Central memory CD8-positive, alpha-beta T cell (primary cell): ENCODE data around the gene CA14.
A peak's percentile ranks its signal among the peaks of the same experiment; 100 is the strongest.
"Not testable (repeated sequence)": the region's sequence is repeated elsewhere in the genome, so short reads cannot be mapped to it uniquely, and the experiment has no call there.

Source experiments
- ATAC-seq: fragments of 150-1000 bp; cut with Tn5 transposase; replicated peaks from 2 replicates; pipeline ENCODE4 v1.10.0; 2022; ENCODE audit warnings: mild to moderate bottlenecking, moderate FRiP score, moderate number of reproducible peaks; ENCODE audit not compliant: poor library complexity, severe bottlenecking; ENCODE audit errors: extremely low read depth
- DNase-seq, 2 donors: peaks; one replicate each; pipeline ENCODE4 v3.0.0; 2021; ENCODE audit warnings: low spot score in 2 of 2
- H3K27ac Mint-ChIP-seq: one replicate; pipeline ENCODE4 v1.8.0; 2022; ENCODE audit warnings: low read depth, mild to moderate bottlenecking, moderate library complexity, mixed read lengths
- H3K27me3 Mint-ChIP-seq: one replicate; pipeline ENCODE4 v1.8.0; 2022; ENCODE audit warnings: mixed read lengths
- H3K36me3 Mint-ChIP-seq: one replicate; pipeline ENCODE4 v1.8.0; 2022; ENCODE audit warnings: mild to moderate bottlenecking, moderate library complexity, mixed read lengths; ENCODE audit not compliant: insufficient read depth
- H3K4me1 Mint-ChIP-seq: one replicate; pipeline ENCODE4 v1.8.0; 2022; ENCODE audit warnings: mixed read lengths
- H3K4me3 Mint-ChIP-seq: one replicate; pipeline ENCODE4 v1.8.0; 2022; ENCODE audit warnings: mild to moderate bottlenecking, moderate library complexity, mixed read lengths
- H3K9me3 Mint-ChIP-seq: one replicate; pipeline ENCODE4 v1.8.0; 2022; ENCODE audit warnings: mixed read lengths

The CA14 gene

GRCh38 chr1:150227228-150227627 is 30.3 kb upstream of the CA14 start:
- ATAC-seq (no peak), DNase-seq (no peak)
- Mint-ChIP-seq H3K27me3 (no peaks in the 10 kb centered on the region), H3K4me1 (peaks cover 6% of the 10 kb centered on the region), H3K9me3 (no peaks in the 10 kb centered on the region), H3K36me3 (peaks cover 66% of the 10 kb centered on the region), H3K27ac (no peak overlapping the region), H3K4me3 (no peak overlapping the region)

- ATAC-seq, DNase-seq, H3K27ac Mint-ChIP-seq, H3K4me3 Mint-ChIP-seq, H3K27me3 Mint-ChIP-seq, H3K9me3 Mint-ChIP-seq: not testable (repeated sequence)
- Mint-ChIP-seq H3K36me3 (peaks cover 64% of the 10 kb centered on the region), H3K4me1 (peaks cover 12% of the 10 kb centered on the region)
Measured at GRCh38 chr1:150228246-150228645, 29.3 kb upstream of the CA14 start.

- not testable (repeated sequence) for DNase-seq, ATAC-seq, H3K27ac Mint-ChIP-seq, H3K27me3 Mint-ChIP-seq, H3K9me3 Mint-ChIP-seq
- Mint-ChIP-seq H3K4me1 (peaks cover 20% of the 10 kb centered on the region), H3K36me3 (peaks cover 37% of the 10 kb centered on the region), H3K4me3 (peak overlapping the region; percentile 39)
Measured at GRCh38 chr1:150232921-150233320, 24.7 kb upstream of the CA14 start.

- Mint-ChIP-seq H3K27me3 (no peaks in the 10 kb centered on the region), H3K27ac (no peak overlapping the region), H3K4me1 (peaks cover 20% of the 10 kb centered on the region), H3K4me3 (no peak overlapping the region), H3K9me3 (no peaks in the 10 kb centered on the region), H3K36me3 (peaks cover 31% of the 10 kb centered on the region)
- DNase-seq (no peak), ATAC-seq (no peak)
Measured at GRCh38 chr1:150233359-150234308, 23.9 kb upstream of the CA14 start.

- ATAC-seq (no peak), DNase-seq (no peak)
- H3K4me1 Mint-ChIP-seq, result peaks cover 20% of the 10 kb centered on the region
- peaks cover 27% of the 10 kb centered on the region for H3K36me3 Mint-ChIP-seq
- H3K4me3 Mint-ChIP-seq, result no peak overlapping the region
- no peak overlapping the region for H3K27ac Mint-ChIP-seq
- no peaks in the 10 kb centered on the region for H3K27me3 Mint-ChIP-seq
- H3K9me3 Mint-ChIP-seq, result no peaks in the 10 kb centered on the region
Measured at GRCh38 chr1:150234309-150234565, 23.3 kb upstream of the CA14 start.

GRCh38 chr1:150234566-150235293 is 22.8 kb upstream of the CA14 start:
- DNase-seq (peak; percentile 75 to 83), ATAC-seq (peak; percentile 52)
- Mint-ChIP-seq H3K27ac (no peak overlapping the region), H3K4me3 (no peak overlapping the region), H3K4me1 (peaks cover 20% of the 10 kb centered on the region), H3K27me3 (no peaks in the 10 kb centered on the region), H3K9me3 (no peaks in the 10 kb centered on the region), H3K36me3 (peaks cover 23% of the 10 kb centered on the region)

- Mint-ChIP-seq H3K4me3 (no peak overlapping the region), H3K4me1 (peaks cover 20% of the 10 kb centered on the region), H3K36me3 (peaks cover 19% of the 10 kb centered on the region), H3K9me3 (no peaks in the 10 kb centered on the region), H3K27ac (no peak overlapping the region), H3K27me3 (no peaks in the 10 kb centered on the region)
- no peak for DNase-seq
- ATAC-seq, result no peak
Measured at GRCh38 chr1:150235294-150235851, 22.2 kb upstream of the CA14 start.

- no peak within 1 kb of the TSS for H3K4me3 Mint-ChIP-seq
- no peaks in the 10 kb centered on the region for H3K27me3 Mint-ChIP-seq
- H3K36me3 Mint-ChIP-seq, result peaks cover 15% of the 10 kb centered on the region
- ATAC-seq, result peak; percentile 89
- peak; percentile 80 to 96 for DNase-seq
- peaks cover 20% of the 10 kb centered on the region for H3K4me1 Mint-ChIP-seq
- no peaks in the 10 kb centered on the region for H3K9me3 Mint-ChIP-seq
- no peak within 1 kb of the TSS for H3K27ac Mint-ChIP-seq
Measured at GRCh38 chr1:150235852-150236613, 21.5 kb upstream of the CA14 start, which contains the start of gene ANP32E. ANP32E (minus strand) TSS chr1:150236112; CDS start chr1:150235786, 326 bp downstream.

GRCh38 chr1:150236614-150237100 is 20.9 kb upstream of the CA14 start:
- Mint-ChIP-seq H3K4me3 (no peak overlapping the region), H3K27ac (no peak overlapping the region), H3K9me3 (no peaks in the 10 kb centered on the region), H3K4me1 (peaks cover 20% of the 10 kb centered on the region), H3K27me3 (no peaks in the 10 kb centered on the region), H3K36me3 (peaks cover 12% of the 10 kb centered on the region)
- DNase-seq (no peak), ATAC-seq (no peak)

- not testable (repeated sequence) for H3K27me3 Mint-ChIP-seq, H3K4me3 Mint-ChIP-seq, ATAC-seq, DNase-seq, H3K27ac Mint-ChIP-seq, H3K9me3 Mint-ChIP-seq, H3K36me3 Mint-ChIP-seq
- peaks cover 20% of the 10 kb centered on the region for H3K4me1 Mint-ChIP-seq
Measured at GRCh38 chr1:150237176-150237575, 20.4 kb upstream of the CA14 start.

- DNase-seq, result no peak
- Mint-ChIP-seq H3K27me3 (no peaks in the 10 kb centered on the region), H3K36me3 (peaks cover 10% of the 10 kb centered on the region), H3K27ac (no peak overlapping the region), H3K4me3 (no peak overlapping the region), H3K4me1 (peaks cover 19% of the 10 kb centered on the region), H3K9me3 (no peaks in the 10 kb centered on the region)
- ATAC-seq, result no peak
Measured at GRCh38 chr1:150237746-150238145, 19.8 kb upstream of the CA14 start.

- Mint-ChIP-seq H3K36me3 (no peaks in the 10 kb centered on the region), H3K9me3 (no peaks in the 10 kb centered on the region), H3K4me3 (no peak overlapping the region), H3K4me1 (no peaks in the 10 kb centered on the region), H3K27ac (no peak overlapping the region), H3K27me3 (no peaks in the 10 kb centered on the region)
- DNase-seq (no peak), ATAC-seq (no peak)
Measured at GRCh38 chr1:150243003-150243402, 14.6 kb upstream of the CA14 start.
